ENCODE data around the gene ARHGEF39. TPM values are rescaled to one million over a fixed set of nuclear protein-coding genes. Genes with fewer than 3 reads are reported as not detected.
"Not testable (repeated sequence)": the region's sequence is repeated elsewhere in the genome, so short reads cannot be mapped to it uniquely, and the experiment has no call there.

The ARHGEF39 gene
- total RNA-seq, 1 donor from 2014 or later: 28.0 TPM

DNA sequence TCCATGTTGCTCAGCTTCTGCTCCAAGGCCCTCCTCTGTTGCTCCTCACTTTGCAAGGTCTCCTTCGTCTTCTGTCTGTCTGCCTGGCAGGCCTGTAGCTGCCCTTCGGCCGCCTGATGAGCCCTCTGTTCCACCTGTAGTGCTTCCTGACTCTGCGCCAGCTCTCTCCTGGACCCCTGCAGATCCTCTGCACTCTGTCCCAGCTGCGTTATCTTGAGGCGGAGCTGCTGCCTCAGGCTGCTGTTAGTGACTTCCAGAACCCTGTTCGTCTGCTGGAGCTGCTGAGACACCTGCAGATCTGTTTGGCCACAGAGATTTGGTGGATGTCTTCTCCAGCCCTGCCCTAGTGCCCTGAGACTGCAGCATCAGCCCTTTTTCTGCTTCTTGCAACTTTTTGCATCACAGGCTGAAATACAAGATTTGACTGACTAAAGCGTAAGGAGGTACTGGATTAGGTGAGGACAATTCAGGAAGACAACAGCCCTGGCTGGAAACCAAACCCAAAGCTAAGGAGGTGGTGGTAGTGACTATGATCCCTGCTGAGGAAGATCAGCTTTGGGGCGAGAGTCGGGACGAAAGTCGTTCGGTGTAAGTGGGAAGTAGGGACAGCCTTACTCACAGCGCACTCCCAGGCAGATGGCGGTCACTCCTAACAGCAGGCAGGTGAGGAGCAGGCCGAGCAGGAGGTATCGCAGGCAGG lies 48.9 kb downstream of the ARHGEF39 start:
- no peaks in the 10 kb centered on the region for H3K4me1 Mint-ChIP-seq
- H3K27ac Mint-ChIP-seq (ENCODE audit: unreplicated experiment): no peak overlapping the region

DNA sequence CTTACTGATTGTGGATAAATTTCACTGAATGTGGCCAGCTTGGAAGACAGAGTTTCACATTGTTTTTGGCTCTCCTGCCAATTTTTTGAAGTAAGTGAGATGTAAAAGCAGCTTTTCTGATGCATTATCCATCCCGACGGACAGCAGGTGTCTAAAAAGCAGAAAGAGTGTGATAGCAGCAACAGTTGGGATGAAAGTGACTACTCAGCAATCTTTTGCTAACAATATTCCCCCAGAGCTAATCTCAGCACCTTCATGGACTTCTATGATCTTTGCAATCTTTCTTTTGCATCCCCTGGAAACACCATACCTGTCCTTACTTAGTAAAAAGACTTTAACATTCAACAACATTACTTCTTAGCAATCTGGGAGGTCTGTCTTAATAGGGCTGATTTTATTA lies 52.2 kb downstream of the ARHGEF39 start:
- Mint-ChIP-seq H3K4me3 (no peak overlapping the region), H3K27me3 (ENCODE audit: low read depth) (peaks cover 56% of the 10 kb centered on the region), H3K36me3 (ENCODE audit: low read depth) (peaks cover under 1% of the 10 kb centered on the region), H3K27ac (ENCODE audit: unreplicated experiment) (no peak overlapping the region), H3K4me1 (no peaks in the 10 kb centered on the region), H3K9me3 (no peaks in the 10 kb centered on the region)
- no peak for DNase-seq (ENCODE audit: low read depth, low spot score)
- TF ChIP-seq, protein P1, sequence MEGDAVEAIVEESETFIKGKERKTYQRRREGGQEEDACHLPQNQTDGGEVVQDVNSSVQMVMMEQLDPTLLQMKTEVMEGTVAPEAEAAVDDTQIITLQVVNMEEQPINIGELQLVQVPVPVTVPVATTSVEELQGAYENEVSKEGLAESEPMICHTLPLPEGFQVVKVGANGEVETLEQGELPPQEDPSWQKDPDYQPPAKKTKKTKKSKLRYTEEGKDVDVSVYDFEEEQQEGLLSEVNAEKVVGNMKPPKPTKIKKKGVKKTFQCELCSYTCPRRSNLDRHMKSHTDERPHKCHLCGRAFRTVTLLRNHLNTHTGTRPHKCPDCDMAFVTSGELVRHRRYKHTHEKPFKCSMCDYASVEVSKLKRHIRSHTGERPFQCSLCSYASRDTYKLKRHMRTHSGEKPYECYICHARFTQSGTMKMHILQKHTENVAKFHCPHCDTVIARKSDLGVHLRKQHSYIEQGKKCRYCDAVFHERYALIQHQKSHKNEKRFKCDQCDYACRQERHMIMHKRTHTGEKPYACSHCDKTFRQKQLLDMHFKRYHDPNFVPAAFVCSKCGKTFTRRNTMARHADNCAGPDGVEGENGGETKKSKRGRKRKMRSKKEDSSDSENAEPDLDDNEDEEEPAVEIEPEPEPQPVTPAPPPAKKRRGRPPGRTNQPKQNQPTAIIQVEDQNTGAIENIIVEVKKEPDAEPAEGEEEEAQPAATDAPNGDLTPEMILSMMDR (conservative IDR thresholded peaks at IDR 0.05): no peak

More for the DNA sequence above, 48.9 kb downstream of the ARHGEF39 start:
- Mint-ChIP-seq H3K36me3 (ENCODE audit: low read depth) (no peaks in the 10 kb centered on the region), H3K9me3 (no peaks in the 10 kb centered on the region), H3K4me3 (peak overlapping the region; percentile 2), H3K27me3 (ENCODE audit: low read depth) (peaks cover 66% of the 10 kb centered on the region)
- DNase-seq (ENCODE audit: low read depth, low spot score): no peak
- TF ChIP-seq, protein P1 (conservative IDR thresholded peaks at IDR 0.05): no peak

DNA sequence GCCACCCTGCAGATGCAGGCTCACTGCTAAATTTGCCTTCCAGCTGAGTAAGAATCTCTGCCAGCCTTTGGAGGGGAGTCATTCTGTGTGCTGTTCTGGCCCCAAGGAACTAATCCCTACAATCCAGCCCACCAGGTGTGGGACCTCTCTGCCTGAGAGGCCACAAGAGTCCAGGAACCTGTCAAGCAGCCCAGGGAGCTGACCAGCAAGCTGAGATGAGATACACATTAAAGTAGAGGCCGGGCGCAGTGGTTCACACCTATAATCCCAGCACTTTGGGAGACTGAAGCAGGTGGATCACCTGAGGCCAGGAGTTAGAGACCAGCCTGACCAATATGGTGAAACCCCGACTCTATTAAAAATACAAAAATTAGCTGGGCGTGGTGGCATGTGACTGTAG lies 52.9 kb downstream of the ARHGEF39 start:
- H3K4me3 Mint-ChIP-seq; H3K27ac Mint-ChIP-seq (ENCODE audit: unreplicated experiment); H3K9me3 Mint-ChIP-seq; H3K36me3 Mint-ChIP-seq (ENCODE audit: low read depth); H3K4me1 Mint-ChIP-seq; DNase-seq (ENCODE audit: low read depth, low spot score): not testable (repeated sequence)
- peaks cover 48% of the 10 kb centered on the region for H3K27me3 Mint-ChIP-seq (ENCODE audit: low read depth)

DNA sequence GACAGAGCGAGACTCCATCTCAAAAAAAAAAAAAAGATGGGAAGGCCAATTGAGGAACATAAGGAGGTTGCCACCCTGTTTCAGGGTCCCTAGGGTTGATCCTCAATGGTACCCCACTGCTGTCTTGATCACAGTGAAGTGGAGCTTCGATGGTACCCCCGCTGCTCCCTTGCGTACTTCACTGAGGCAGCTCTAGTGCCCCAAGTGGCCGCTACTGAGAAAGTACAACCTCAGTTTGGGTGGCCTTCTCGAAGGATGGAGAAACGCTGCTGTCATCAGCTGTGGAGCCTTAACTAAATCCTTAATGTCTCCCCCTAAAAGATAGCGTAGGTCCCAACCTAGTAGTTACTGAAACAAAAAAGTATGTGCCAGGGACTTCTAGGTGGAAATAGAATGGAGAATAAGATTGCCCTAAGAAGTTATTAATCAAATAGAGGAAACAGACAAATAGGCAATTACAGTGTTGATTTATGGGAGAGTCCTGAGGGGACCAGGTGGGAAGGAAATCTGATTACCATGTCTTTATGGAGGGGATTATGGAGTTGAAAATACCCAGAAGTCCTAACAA lies 53.7 kb downstream of the ARHGEF39 start:
- Mint-ChIP-seq H3K27me3 (ENCODE audit: low read depth) (peaks cover 41% of the 10 kb centered on the region), H3K9me3 (no peaks in the 10 kb centered on the region), H3K4me3 (peak overlapping the region; percentile 16), H3K27ac (ENCODE audit: unreplicated experiment) (no peak overlapping the region), H3K36me3 (ENCODE audit: low read depth) (peaks cover 2% of the 10 kb centered on the region), H3K4me1 (peaks cover 6% of the 10 kb centered on the region)
- TF ChIP-seq, protein P1 (conservative IDR thresholded peaks at IDR 0.05): peak; percentile 67
- DNase-seq (ENCODE audit: low read depth, low spot score): peak; percentile 27

DNA sequence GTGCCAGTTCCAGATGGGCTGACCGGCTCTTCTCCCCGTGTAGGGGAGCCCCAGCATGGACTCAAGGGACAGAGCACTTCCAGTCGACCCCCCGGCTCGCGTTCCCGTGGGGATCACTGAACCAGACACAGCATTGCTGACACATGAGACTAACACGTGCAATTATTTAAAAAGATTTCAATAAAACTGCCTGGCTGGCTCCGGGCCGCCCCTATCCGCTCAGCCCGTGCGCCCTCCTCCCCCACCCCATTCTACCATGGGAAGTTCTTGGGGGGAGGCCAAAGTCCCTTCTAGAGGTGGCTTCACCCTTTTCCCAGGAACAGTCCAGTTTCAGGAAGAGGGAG lies 55.2 kb downstream of the ARHGEF39 start:
- H3K27ac Mint-ChIP-seq (ENCODE audit: unreplicated experiment): no peak overlapping the region
- TF ChIP-seq, protein P1 (conservative IDR thresholded peaks at IDR 0.05): no peak
- no peaks in the 10 kb centered on the region for H3K9me3 Mint-ChIP-seq
- H3K4me1 Mint-ChIP-seq: peaks cover 11% of the 10 kb centered on the region
- peaks cover 26% of the 10 kb centered on the region for H3K27me3 Mint-ChIP-seq (ENCODE audit: low read depth)
- peaks cover 2% of the 10 kb centered on the region for H3K36me3 Mint-ChIP-seq (ENCODE audit: low read depth)
- H3K4me3 Mint-ChIP-seq: no peak overlapping the region
- no peak for DNase-seq (ENCODE audit: low read depth, low spot score)

Small RNA genes within 50 kb of the gene (microRNA-seq; reads per million reads assigned to microRNA genes)
- not detected for gene MIR6852

Other genes starting within 250 kb of the ARHGEF39 start
- gene RUSC2, start 175.1 kb downstream of the ARHGEF39 start, total RNA-seq: 17.4 and 20.1 TPM in 2 replicates
- 42.7 and 47.6 TPM in 2 replicates for gene TESK1, start 59.9 kb downstream of the ARHGEF39 start, total RNA-seq
- gene CD72, start 46.8 kb downstream of the ARHGEF39 start, total RNA-seq: 1.4 and 2.0 TPM in 2 replicates
- gene SIT1, start 14.3 kb downstream of the ARHGEF39 start, total RNA-seq: 0.33 TPM in 1 of 2 replicates, not detected in the other
- 14,026 and 17,379 TPM in 2 replicates for gene RMRP, start 7.2 kb downstream of the ARHGEF39 start, total RNA-seq
- 15.4 and 17.2 TPM in 2 replicates for gene CCDC107, start 6.9 kb downstream of the ARHGEF39 start, total RNA-seq
- 0.45 and 0.63 TPM in 2 replicates for gene CA9, start 8.7 kb upstream of the ARHGEF39 start, total RNA-seq
- 159 and 168 TPM in 2 replicates for gene TPM2, start 24.7 kb upstream of the ARHGEF39 start, total RNA-seq
- 123 and 141 TPM in 2 replicates for gene TLN1, start 67.0 kb upstream of the ARHGEF39 start, total RNA-seq
- gene CREB3, start 67.5 kb upstream of the ARHGEF39 start, total RNA-seq: 35.3 and 35.9 TPM in 2 replicates
- 84.9 and 95.9 TPM in 2 replicates for gene GBA2, start 84.0 kb upstream of the ARHGEF39 start, total RNA-seq
- 34.7 and 34.9 TPM in 2 replicates for gene RGP1, start 84.1 kb upstream of the ARHGEF39 start, total RNA-seq
- not detected in 2 replicates for gene MSMP, start 89.1 kb upstream of the ARHGEF39 start, total RNA-seq
- 26.9 and 27.6 TPM in 2 replicates for gene NPR2, start 126.4 kb upstream of the ARHGEF39 start, total RNA-seq
- 1.4 TPM in 2 replicates for gene SPAG8, start 147.1 kb upstream of the ARHGEF39 start, total RNA-seq
- gene HINT2, start 149.8 kb upstream of the ARHGEF39 start, total RNA-seq: 54.1 and 60.1 TPM in 2 replicates
- 0.19 and 0.43 TPM in 2 replicates for gene FAM221B, start 163.5 kb upstream of the ARHGEF39 start, total RNA-seq
- 23.9 and 26.5 TPM in 2 replicates for gene TMEM8B, start 164.0 kb upstream of the ARHGEF39 start, total RNA-seq
- gene OR13J1, start 205.2 kb upstream of the ARHGEF39 start, total RNA-seq: not detected in 2 replicates
- gene HRCT1, start 241.0 kb upstream of the ARHGEF39 start, total RNA-seq: not detected in 2 replicates
- gene SPAAR, start 244.3 kb upstream of the ARHGEF39 start, total RNA-seq: not detected in 2 replicates